Inflammatory macrophage (primary cell): ENCODE results near the gene SEC61A1.

Experiments used
- DNase-seq, 2 donors: peaks; one replicate each; pipeline ENCODE4 v3.0.0-alpha.2; 2020 to 2022

SEC61A1 gene

DNA sequence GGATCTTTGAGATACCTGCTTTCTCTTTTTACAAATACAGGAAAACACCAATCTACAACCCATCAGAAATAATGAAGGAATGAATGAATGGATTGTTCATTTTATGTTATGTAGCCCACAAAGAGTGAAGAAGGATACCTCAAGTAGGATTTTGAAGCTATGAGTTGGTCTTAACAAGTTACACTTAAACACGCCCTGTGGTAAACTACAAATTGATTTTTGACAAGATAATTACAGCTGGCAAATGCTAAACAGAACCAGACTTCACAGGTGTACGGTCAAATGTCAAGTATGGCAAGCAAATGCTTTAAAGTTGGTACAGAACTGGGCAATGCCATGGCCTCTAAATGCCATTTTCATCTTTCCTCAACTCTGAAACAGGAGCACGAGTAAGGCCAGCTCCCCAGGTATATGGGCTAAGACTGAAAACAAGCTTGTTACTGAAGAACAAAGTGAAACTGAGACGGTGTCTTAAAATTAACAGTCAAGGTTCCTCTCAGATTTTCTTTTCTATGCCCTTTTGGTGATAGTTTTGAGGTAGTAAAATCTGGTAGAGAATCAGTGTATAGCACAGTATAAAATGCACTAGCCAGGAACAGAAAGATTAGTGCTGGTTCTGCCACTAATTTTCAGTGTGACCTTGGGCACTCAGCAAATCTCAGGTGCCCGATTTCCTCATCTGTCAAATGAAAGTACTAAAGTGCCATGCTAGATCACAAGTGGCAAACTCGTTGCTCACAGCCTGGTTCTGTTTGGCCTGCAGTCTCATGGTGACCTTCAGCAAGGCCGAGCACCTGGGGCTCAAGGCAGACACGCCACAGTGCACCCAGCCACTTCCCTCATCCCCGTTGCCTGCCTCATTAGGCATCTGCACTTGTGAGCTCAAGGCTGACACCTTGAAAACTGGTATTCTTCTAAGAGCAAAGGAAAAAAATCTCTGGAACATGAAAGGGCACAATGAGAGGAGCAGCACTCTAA lies 61.9 kb downstream of the SEC61A1 start:
- DNase-seq: no peak
